Liver (tissue), 9 donors: ENCODE data around the gene NOS1AP. TPM values are rescaled to one million over a fixed set of nuclear protein-coding genes. Genes with fewer than 3 reads are reported as not detected.

Source experiments
- DNase-seq: peaks from one replicate; pipeline ENCODE4 v3.0.0-alpha.2; 2017; ENCODE audit warnings: low spot score
- H3K27ac ChIP-seq, 2 donors: one replicate each; pipeline ENCODE4 v1.7.0; 2013; ENCODE audit warnings: inconsistent platforms in 2 of 2, low read length in 2 of 2, control low read depth in 1 of 2, low read depth in 1 of 2, mild to moderate bottlenecking in 1 of 2
- H3K27me3 ChIP-seq, 4 donors: one replicate each; pipeline versions ENCODE4 v1.6.1 to v1.7.0; 2013; ENCODE audit warnings: low read length in 3 of 4, inconsistent platforms in 1 of 4, mild to moderate bottlenecking in 1 of 4, moderate library complexity in 1 of 4; ENCODE audit not compliant: control insufficient read depth in 4 of 4, insufficient read depth in 4 of 4
- H3K36me3 ChIP-seq, 4 donors: one replicate each; pipeline versions ENCODE4 v1.6.1 to v1.7.0; 2013; ENCODE audit warnings: low read length in 3 of 4, mild to moderate bottlenecking in 3 of 4, low read depth in 1 of 4, moderate library complexity in 1 of 4; ENCODE audit not compliant: control insufficient read depth in 4 of 4, insufficient read depth in 3 of 4
- H3K4me1 ChIP-seq, 4 donors: one replicate each; pipeline versions ENCODE4 v1.6.1 to v1.7.0; 2013; ENCODE audit warnings: low read length in 3 of 4, mild to moderate bottlenecking in 3 of 4, moderate library complexity in 1 of 4; ENCODE audit not compliant: control insufficient read depth in 4 of 4, insufficient read depth in 4 of 4
- H3K4me3 ChIP-seq, 3 donors: one replicate each; pipeline versions ENCODE4 v1.6.1 to v1.7.0; 2013; ENCODE audit warnings: low read length in 3 of 3, control low read depth in 1 of 3, low read depth in 1 of 3, mild to moderate bottlenecking in 1 of 3
- H3K9ac ChIP-seq, 2 donors: one replicate each; pipeline ENCODE4 v1.7.0; 2013; ENCODE audit warnings: low read length in 2 of 2, mild to moderate bottlenecking in 2 of 2, moderate library complexity in 2 of 2, control low read depth in 1 of 2, low read depth in 1 of 2
- H3K9me3 ChIP-seq, 4 donors: one replicate each; pipeline versions ENCODE4 v1.6.1 to v1.7.0; 2013; ENCODE audit warnings: low read length in 3 of 4; ENCODE audit not compliant: control insufficient read depth in 4 of 4
- CTCF ChIP-seq: fragments of 150-350 bp; IDR thresholded peaks from 2 replicates; pipeline ENCODE4 v1.5.1; 2017; ENCODE audit warnings: improper control_type of control experiment, low read depth, low read length; ENCODE audit not compliant: missing input control
- EGR1 ChIP-seq, 2 donors: IDR thresholded peaks; 2 replicates each; pipeline ENCODE4 v1.6.1; 2016 to 2018; ENCODE audit warnings: antibody characterized with exemption in 2 of 2, low read depth in 2 of 2
- FOXA1 ChIP-seq: IDR thresholded peaks from 2 replicates; pipeline ENCODE4 v1.6.1; 2016; ENCODE audit warnings: antibody characterized with exemption
- FOXA2 ChIP-seq: IDR thresholded peaks from 2 replicates; pipeline ENCODE4 v1.6.1; 2016; ENCODE audit warnings: antibody characterized with exemption
- GABPA ChIP-seq, 2 donors: IDR thresholded peaks in 1 of 2; conservative IDR thresholded peaks in 1 of 2; 2 replicates each; pipeline ENCODE4 v1.6.1; 2016; ENCODE audit warnings: antibody characterized with exemption in 2 of 2, mild to moderate bottlenecking in 1 of 2, moderate library complexity in 1 of 2
- HNF4A ChIP-seq, 2 donors: conservative IDR thresholded peaks; 2 replicates each; pipeline ENCODE4 v1.6.1; 2016; ENCODE audit warnings: antibody characterized with exemption in 2 of 2, mild to moderate bottlenecking in 2 of 2
- HNF4G ChIP-seq: IDR thresholded peaks from 2 replicates; pipeline ENCODE4 v1.6.1; 2016; ENCODE audit warnings: antibody characterized with exemption
- MAX ChIP-seq: IDR thresholded peaks from 2 replicates; pipeline ENCODE4 v1.6.1; 2016; ENCODE audit warnings: antibody characterized with exemption
- NR2F2 ChIP-seq: IDR thresholded peaks from 2 replicates; pipeline ENCODE4 v1.6.1; 2016; ENCODE audit warnings: antibody characterized with exemption
- RAD21 ChIP-seq, 2 donors: IDR thresholded peaks; 2 replicates each; pipeline ENCODE4 v1.6.1; 2016; ENCODE audit warnings: antibody characterized with exemption in 2 of 2, mild to moderate bottlenecking in 2 of 2
- REST ChIP-seq: IDR thresholded peaks from 2 replicates; pipeline ENCODE4 v1.6.1; 2016; ENCODE audit warnings: antibody characterized with exemption, mild to moderate bottlenecking
- RXRA ChIP-seq, 2 donors: IDR thresholded peaks; 2 replicates each; pipeline ENCODE4 v1.6.1; 2017 to 2018; ENCODE audit warnings: antibody characterized with exemption in 2 of 2, mild to moderate bottlenecking in 1 of 2
- SP1 ChIP-seq: IDR thresholded peaks from 2 replicates; pipeline ENCODE4 v1.6.1; 2018; ENCODE audit warnings: antibody characterized with exemption, mild to moderate bottlenecking
- TAF1 ChIP-seq: conservative IDR thresholded peaks from 2 replicates; pipeline ENCODE4 v1.6.1; 2016; ENCODE audit warnings: antibody characterized with exemption, mild to moderate bottlenecking
- YY1 ChIP-seq: IDR thresholded peaks from 2 replicates; pipeline ENCODE4 v1.6.1; 2016; ENCODE audit warnings: antibody characterized with exemption, mild to moderate bottlenecking
- ZBTB33 ChIP-seq: IDR thresholded peaks from 2 replicates; pipeline ENCODE4 v1.6.1; 2016; ENCODE audit warnings: antibody characterized with exemption
- WGBS: extraction: QIAGEN DNeasy Blood & Tissue Kit; methylation state at CpG from one replicate; pipeline ENCODE4 v1.1.7; 2013; 5-methylcytosine and 5-hydroxymethylcytosine counted together
- polyA plus RNA-seq, 2 donors: library from polyadenylated mRNA; stranded (reverse) in 1 of 2; unstranded in 1 of 2; fragments of 200-250 nt in 1 of 2; fragments of >200 nt in 1 of 2; fragmentation: Nextera tagmentation in 1 of 2; extraction: Ambion mirVana in 1 of 2; gene quantifications; one replicate each; pipeline versions ENCODE4 v1.2.1 to v1.2.3, GENCODE V29; 2013 to 2015
- total RNA-seq, 2 donors: library from RNA; depleted of rRNA; stranded (reverse); fragments of >200 nt; gene quantifications; one replicate each; pipeline ENCODE4 v1.2.3, GENCODE V29; 2014
- donor health status: healthy.
- donor health status: healthy.
- donor health status: healthy.
- donor health status: healthy.
- donor health status: healthy.

The NOS1AP gene
- total and polyA plus RNA-seq, 4 donors, result 1.4 to 13.0 (median 4.5) TPM

GRCh38 chr1:162192306-162192678 is 122.8 kb downstream of the NOS1AP start:
- Histone ChIP-seq H3K4me1 (peaks cover 31 to 67% (median 49%) of the 10 kb centered on the region in 4 donors), H3K36me3 (no peaks in the 10 kb centered on the region), H3K4me3 (no peak overlapping the region), H3K9ac (no peak overlapping the region), H3K27ac (no peak overlapping the region), H3K27me3 (no peaks in the 10 kb centered on the region), H3K9me3 (no peaks in the 10 kb centered on the region)
- TF ChIP-seq EGR1 (IDR thresholded peaks at IDR 0.05; ENCODE audit: low read depth in 2 of 2) (no peak), FOXA2 (no peak), GABPA (IDR thresholded peaks at IDR 0.05 in 1 of 2, conservative IDR thresholded peaks at IDR 0.05 in 1 of 2) (no peak), RXRA (IDR thresholded peaks at IDR 0.05) (no peak), FOXA1 (no peak), NR2F2 (no peak), SP1 (no peak), TAF1 (no peak)
- no peak for DNase-seq

GRCh38 chr1:162192763-162193162 is 123.3 kb downstream of the NOS1AP start:
- peaks cover 34 to 68% (median 53%) of the 10 kb centered on the region in 4 donors for H3K4me1 ChIP-seq
- TF ChIP-seq FOXA1 (no peak), YY1 (no peak), EGR1 (IDR thresholded peaks at IDR 0.05; ENCODE audit: low read depth in 2 of 2) (no peak)
- no peaks in the 10 kb centered on the region for H3K36me3 ChIP-seq
- no peaks in the 10 kb centered on the region for H3K9me3 ChIP-seq
- 93% methylated on average over 1 of the region's 1 CpG for WGBS
- H3K4me3 ChIP-seq, result no peak overlapping the region
- no peak for DNase-seq
- H3K9ac ChIP-seq, result no peak overlapping the region
- no peak overlapping the region for H3K27ac ChIP-seq
- no peaks in the 10 kb centered on the region for H3K27me3 ChIP-seq

GRCh38 chr1:162193221-162193620 is 123.7 kb downstream of the NOS1AP start:
- no peak for DNase-seq
- Histone ChIP-seq H3K27me3 (no peaks in the 10 kb centered on the region), H3K9me3 (no peaks in the 10 kb centered on the region), H3K36me3 (no peaks in the 10 kb centered on the region), H3K27ac (no peak overlapping the region), H3K9ac (no peak overlapping the region), H3K4me3 (no peak overlapping the region), H3K4me1 (peaks cover 38 to 70% (median 55%) of the 10 kb centered on the region in 4 donors)
- TF ChIP-seq RXRA (IDR thresholded peaks at IDR 0.05), result no peak
- no peak for TF ChIP-seq GABPA (IDR thresholded peaks at IDR 0.05 in 1 of 2, conservative IDR thresholded peaks at IDR 0.05 in 1 of 2)
- no peak for TF ChIP-seq HNF4A (conservative IDR thresholded peaks at IDR 0.05)
- no peak for TF ChIP-seq REST
- no peak for TF ChIP-seq NR2F2
- TF ChIP-seq EGR1 (IDR thresholded peaks at IDR 0.05; ENCODE audit: low read depth in 2 of 2), result no peak
- no peak for TF ChIP-seq HNF4G
- no peak for TF ChIP-seq SP1
- no peak for TF ChIP-seq ZBTB33
- no peak for TF ChIP-seq CTCF
- no peak for TF ChIP-seq YY1
- TF ChIP-seq MAX, result no peak
- TF ChIP-seq RAD21 (IDR thresholded peaks at IDR 0.05), result no peak
- no peak for TF ChIP-seq FOXA1
- TF ChIP-seq TAF1, result no peak
- 64% methylated on average over 2 of the region's 2 CpGs for WGBS
